ENCODE results near the gene CD22.

CD22 gene

DNA sequence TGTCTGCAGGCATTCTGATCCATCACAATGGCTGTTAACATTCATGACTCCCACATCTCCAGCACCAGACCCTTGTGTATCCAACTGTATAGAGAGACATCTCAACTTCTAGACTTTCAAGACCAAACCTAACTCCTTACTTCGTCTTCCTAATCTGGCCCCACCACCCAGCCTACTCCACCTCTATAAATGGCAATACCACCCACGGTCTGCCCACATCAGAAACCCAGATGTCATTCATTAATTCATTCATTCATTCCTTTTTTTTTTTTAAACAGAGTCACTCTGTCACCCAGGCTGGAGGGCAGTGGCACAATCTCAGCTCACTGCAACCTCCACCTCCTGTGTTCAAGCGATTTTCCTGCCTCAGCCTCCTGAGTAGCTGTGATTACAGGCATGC is 52.3 kb downstream of the CD22 start:
- DNase-seq, result no peak

DNA sequence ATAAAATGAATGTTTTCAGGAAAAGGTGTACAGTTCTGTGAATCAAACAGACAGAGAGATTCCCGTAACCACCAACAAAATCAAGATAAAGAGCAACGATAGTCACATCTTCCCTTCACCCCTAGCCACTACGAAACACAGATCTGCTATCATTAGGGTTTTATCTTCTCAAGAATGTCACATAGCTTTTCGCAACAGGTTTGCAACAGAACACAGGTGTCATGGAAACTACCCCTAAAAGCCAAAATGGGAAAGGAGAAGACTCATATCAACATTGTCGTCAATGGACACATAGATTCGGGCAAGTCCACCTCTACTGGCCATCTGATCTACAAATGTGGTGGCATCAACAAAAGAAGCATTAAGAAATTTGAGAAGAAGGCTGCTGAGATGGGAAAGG is 52.9 kb downstream of the CD22 start:
- DNase-seq, result no peak

DNA sequence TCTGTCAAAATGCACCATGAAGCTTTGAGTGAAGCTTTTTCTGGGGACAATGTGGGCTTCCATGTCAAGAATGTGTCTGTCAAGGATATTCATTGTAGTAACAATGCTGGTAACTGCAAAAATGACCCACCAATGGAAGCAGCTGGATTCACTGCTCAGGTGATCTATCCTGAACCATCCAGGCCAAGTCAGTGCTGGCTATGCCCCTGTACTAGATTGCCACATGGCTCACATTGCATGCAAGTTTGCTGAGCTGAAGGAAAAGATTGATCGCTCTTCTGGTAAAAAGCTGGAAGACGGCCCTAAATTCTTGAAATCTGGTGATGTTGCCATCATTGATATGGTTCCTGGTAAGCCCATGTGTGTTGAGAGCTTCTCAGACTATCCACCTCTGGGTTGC is 54.5 kb downstream of the CD22 start:
- no peak for DNase-seq

DNA sequence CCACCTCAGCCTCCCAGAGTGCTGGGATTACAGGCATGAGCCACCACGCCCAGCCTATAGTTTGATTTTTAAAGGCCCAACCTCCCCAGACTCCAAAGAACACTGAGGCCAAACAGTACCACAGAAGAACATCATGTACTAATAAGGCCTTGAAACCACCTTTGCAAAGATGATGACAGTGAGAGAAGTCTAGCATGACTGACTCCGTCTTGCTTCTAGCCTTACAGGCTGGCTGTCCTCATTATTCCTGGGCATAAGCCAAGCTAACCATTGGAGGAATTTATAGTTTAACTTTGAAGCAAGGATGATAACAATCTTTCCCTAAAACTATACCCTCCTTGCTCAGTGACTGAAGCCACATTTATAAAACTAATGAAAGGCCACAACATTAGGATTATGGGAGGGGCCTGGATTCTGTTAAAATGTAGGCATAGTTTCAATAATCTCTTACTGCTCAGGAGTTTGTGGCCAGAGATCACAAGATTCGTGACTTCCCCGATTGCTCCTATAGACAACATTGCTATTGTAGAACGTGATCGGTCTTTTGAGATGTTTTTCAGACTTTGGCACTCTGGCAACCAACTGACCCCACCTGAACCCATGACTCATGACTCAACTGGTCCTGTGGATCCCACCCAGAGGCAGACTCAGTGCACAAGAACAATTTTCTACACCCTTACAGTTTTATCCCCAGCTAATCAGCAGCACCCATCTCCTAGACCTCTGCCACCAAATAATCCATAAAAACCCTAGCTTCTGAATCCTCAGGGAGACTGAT is 59.5 kb downstream of the CD22 start:
- DNase-seq, result no peak

DNA sequence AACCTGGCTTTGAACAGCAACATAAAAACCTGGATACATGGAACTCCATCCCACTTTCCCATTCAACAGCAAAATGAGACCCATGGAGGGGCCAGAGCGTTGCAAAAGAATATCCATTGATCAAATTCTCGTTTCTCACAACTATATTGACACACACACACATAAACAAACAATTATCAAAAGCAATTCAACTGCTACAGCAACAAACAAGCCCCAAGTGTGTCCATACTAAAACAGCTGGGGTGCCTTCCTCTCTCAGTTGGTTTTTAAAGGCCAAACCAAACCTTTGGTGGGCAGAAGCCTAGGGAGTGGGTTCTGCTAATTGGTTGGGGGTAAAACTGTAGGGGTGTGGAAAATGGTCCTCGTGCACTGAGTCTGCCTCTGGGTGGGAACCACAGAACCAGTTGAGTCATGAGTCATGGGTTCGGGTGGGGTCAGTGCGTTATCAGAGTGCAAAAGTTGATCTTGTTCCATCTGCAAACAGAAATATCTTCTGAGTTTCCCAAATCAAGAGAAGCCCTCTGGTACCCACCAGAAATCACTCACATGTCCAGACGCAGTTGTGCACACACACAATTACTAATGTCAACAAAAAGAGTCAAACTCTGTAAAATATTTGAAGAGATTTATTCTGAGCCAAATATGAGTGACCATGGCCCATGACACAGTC is 60.3 kb downstream of the CD22 start:
- DNase-seq, result no peak

DNA sequence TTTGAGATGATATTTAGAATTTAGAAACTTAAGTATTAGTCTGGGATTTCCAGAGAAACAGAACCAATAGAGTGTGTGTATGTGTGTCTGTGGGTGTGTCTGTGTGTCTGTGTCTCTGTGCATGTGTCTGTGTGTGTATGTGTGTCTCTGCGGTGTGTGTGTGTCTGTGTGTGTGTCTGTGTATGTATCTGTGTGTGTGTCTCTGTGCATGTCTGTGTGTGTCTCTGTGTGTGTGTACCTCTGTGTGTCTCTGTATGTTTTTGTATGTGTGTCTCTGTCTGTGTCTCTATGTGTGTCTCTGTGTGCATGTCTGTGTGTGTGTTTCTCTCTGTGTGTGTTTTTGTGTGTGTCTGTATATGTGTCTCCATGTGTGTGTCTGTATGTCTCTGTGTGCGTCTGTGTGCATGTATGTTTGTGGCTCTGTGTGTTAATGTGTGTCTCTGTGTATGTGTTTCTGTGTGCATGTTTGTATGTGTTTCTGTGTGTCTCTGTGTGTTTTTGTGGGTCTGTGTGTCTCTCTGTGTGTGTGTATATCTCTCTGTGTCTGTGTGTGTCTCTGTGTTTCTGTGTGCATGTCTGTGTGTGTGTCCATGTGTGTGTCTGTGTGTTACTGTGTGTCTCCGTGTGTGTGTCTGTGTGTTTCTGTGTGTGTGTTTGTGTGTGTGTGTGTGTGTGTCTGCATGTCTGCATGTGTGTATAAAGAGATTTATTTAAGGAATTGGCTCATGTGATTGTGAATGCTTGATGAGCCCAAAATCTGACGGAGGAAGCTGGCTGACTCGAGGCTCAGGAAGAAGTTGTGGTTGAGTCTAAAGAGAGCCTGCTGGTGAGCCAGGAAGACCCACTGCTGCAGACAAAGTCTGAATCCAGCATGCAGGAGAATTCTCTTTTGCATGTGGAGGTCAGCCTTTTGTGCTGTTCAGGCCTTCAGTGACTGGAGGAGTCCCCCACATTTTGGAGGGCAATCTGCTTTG is 64.0 kb downstream of the CD22 start:
- no peak for DNase-seq

DNA sequence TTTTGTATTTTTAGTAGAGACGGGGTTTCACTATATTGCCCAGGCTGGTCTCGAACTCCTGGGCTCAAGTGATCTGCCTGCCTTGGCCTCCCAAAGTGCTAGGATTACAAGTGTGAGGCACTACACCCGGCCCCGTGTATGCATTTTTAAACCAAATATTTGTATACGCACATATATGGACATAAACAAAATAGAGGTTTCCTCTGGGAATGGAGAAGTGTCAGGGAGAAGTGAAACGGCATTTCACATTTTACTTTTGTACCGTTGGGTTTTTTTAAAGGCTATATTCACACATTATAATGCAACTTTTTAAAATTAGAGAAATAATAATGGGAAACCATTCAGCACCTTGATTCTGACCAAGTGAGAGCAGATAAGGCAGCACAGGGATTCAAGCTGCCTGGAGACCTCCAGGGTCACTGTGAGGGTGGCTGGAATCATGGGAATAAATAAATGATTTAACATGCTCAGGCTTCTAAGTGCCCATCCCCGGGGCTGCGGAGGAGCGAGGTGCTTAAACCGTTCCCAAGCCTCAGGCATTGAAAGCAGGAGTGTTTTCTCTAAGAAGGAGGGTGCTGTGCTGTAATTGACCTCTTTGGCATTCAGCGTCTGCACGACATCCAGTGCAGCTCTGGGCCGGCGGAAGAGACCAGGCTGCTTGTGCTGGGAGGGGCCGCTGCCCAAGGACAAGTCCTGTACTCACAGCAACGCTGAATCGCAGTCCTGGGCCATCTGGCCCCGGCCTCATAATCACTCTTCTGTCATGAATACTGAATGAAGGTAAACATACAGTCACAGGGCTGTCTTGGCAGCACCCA is 66.6 kb downstream of the CD22 start:
- DNase-seq, result peak in 16 of 56 donors; percentile 2 to 33 (median 9)

DNA sequence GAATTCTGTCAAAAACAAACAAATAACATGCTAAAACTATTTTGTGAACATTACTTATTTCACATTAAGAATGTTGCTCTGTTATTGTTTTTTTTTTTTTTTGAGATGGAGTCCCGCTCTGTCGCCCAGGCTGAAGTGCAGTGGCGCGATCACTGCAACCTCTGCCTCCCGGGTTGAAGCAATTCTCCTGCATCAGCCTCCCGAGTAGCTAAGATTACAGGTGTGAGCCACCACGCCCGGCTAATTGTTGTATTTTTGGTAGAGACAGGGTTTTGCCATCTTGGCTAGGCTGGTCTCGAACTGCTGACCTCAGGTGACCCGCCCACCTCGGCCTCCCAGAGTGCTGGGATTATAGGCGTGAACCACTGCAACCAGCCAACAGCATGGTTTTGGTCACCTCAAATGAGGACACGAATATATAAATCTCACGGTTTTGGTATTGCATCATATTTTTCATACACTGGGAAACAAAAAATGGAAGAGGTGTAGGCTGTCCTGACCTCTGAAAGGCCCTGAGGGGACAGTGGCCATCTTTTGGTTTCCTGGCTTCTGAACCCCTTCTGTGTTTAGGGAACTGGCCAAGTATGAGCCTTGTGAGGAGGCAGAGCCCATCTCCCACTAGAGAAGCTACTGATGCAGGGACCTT is 67.4 kb downstream of the CD22 start:
- DNase-seq, result no peak

Data from amygdala (tissue), 56 donors.